ENCODE results near the gene SH3D19.

DNA sequence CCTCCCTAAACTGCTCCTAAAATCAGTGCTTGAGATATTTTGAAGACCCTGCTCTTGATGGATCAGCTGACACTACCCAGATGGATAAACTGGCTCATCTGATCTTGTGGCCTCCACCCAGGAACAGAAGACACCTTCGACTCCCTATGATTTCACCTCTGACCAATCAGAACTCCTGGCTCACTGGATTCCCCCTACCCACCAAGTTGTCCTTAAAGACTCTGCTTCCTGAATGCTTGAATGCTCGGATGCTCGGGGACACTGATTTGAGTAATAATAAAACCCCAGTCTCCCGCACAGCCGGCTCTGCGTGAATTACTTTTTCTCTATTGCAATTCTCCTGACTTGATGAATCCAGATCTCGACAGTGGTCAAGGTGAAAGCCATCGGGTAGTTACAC lies 237.9 kb downstream of the SH3D19 start:
- TF ChIP-seq YY1 (IDR thresholded peaks at IDR 0.05; ENCODE audit: low read depth) (no peak), RAD21 (IDR thresholded peaks at IDR 0.05; ENCODE audit: low read depth) (no peak), EP300 (IDR thresholded peaks at IDR 0.05; ENCODE audit: borderline replicate concordance) (no peak), CREB1 (IDR thresholded peaks at IDR 0.05; ENCODE audit: low read depth) (no peak), FOXM1 (IDR thresholded peaks at IDR 0.05; ENCODE audit: borderline replicate concordance, low read depth) (no peak), REST (IDR thresholded peaks at IDR 0.05; ENCODE audit: low read depth) (no peak)
- TF ChIP-seq, protein P1, sequence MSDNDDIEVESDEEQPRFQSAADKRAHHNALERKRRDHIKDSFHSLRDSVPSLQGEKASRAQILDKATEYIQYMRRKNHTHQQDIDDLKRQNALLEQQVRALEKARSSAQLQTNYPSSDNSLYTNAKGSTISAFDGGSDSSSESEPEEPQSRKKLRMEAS (IDR thresholded peaks at IDR 0.05) = no peak

All from Ishikawa (cell line).